ENCODE results near the gene RHPN2. TPM values are rescaled to one million over a fixed set of nuclear protein-coding genes. Genes with fewer than 3 reads are reported as not detected.
"Not testable (repeated sequence)": the region's sequence is repeated elsewhere in the genome, so short reads cannot be mapped to it uniquely, and the experiment has no call there.

Gene RHPN2
- total RNA-seq, 1 donor from 2014 or later = 3.0 TPM

- intact Hi-C loops (cut with DNase I) = no loop called here
- no peak for DNase-seq (ENCODE audit: missing footprints)
- ATAC-seq = no peak
Measured at GRCh38 chr19:33071887-33072286, 7.2 kb upstream of the RHPN2 start.

GRCh38 chr19:33067121-33067520 is 2.4 kb upstream of the RHPN2 start:
- intact Hi-C loops (cut with DNase I) = no loop called here
- ATAC-seq (no peak), DNase-seq (ENCODE audit: missing footprints) (no peak)

- DNase-seq (ENCODE audit: missing footprints) (no peak), ATAC-seq (no peak)
- intact Hi-C loops (cut with DNase I) = no loop called here
Measured at GRCh38 chr19:33066543-33066942, 1.9 kb upstream of the RHPN2 start.

- intact Hi-C loops (cut with DNase I) = no loop called here
- DNase-seq (ENCODE audit: missing footprints) (no peak), ATAC-seq (peak; percentile 12)
Measured at GRCh38 chr19:33064458-33064791, 263 bp downstream of the RHPN2 start.

GRCh38 chr19:33063753-33064457 is 783 bp downstream of the RHPN2 start:
- peak; percentile 17 for ATAC-seq
- intact Hi-C loops (cut with DNase I) = no loop called here
- no peak for DNase-seq (ENCODE audit: missing footprints)

- no peak for ATAC-seq
- intact Hi-C loops (cut with DNase I) = no loop called here
- no peak for DNase-seq (ENCODE audit: missing footprints)
Measured at GRCh38 chr19:33063356-33063752, 1.3 kb downstream of the RHPN2 start.

- intact Hi-C loops (cut with DNase I) = no loop called here
- ATAC-seq (no peak), DNase-seq (ENCODE audit: missing footprints) (no peak)
Measured at GRCh38 chr19:33062902-33063301, 1.8 kb downstream of the RHPN2 start.

GRCh38 chr19:33060586-33060985 is 4.1 kb downstream of the RHPN2 start:
- DNase-seq (ENCODE audit: missing footprints) = no peak
- intact Hi-C loops (cut with DNase I) = no loop called here
- no peak for ATAC-seq

GRCh38 chr19:33055718-33056117 is 9.0 kb downstream of the RHPN2 start:
- intact Hi-C loops (cut with DNase I) = no loop called here
- peak; percentile 90 for ATAC-seq
- no peak for DNase-seq (ENCODE audit: missing footprints)

GRCh38 chr19:33054623-33055022 is 10.1 kb downstream of the RHPN2 start:
- intact Hi-C loops (cut with DNase I) = no loop called here
- ATAC-seq (no peak), DNase-seq (ENCODE audit: missing footprints) (no peak)

- ATAC-seq = peak; percentile 46
- intact Hi-C loops (cut with DNase I) = no loop called here
- no peak for DNase-seq (ENCODE audit: missing footprints)
Measured at GRCh38 chr19:33052352-33052972, 12.2 kb downstream of the RHPN2 start.

GRCh38 chr19:33050110-33050509 is 14.6 kb downstream of the RHPN2 start:
- no peak for ATAC-seq

GRCh38 chr19:33048806-33049676 is 15.6 kb downstream of the RHPN2 start:
- intact Hi-C loops (cut with DNase I) = no loop called here
- no peak for DNase-seq (ENCODE audit: missing footprints)
- no peak for ATAC-seq

More at GRCh38 chr19:33050110-33050509, 14.6 kb downstream of the RHPN2 start:
- intact Hi-C loops (cut with DNase I) = no loop called here
- DNase-seq (ENCODE audit: missing footprints) = no peak

- ATAC-seq = peak; percentile 44
Measured at GRCh38 chr19:33047422-33047821, 17.3 kb downstream of the RHPN2 start.

GRCh38 chr19:33041828-33042160 is 22.9 kb downstream of the RHPN2 start:
- DNase-seq (ENCODE audit: missing footprints); intact Hi-C loops (cut with DNase I); ATAC-seq: not testable (repeated sequence)

More at GRCh38 chr19:33047422-33047821, 17.3 kb downstream of the RHPN2 start:
- intact Hi-C loops (cut with DNase I) = no loop called here
- no peak for DNase-seq (ENCODE audit: missing footprints)

- ATAC-seq (no peak), DNase-seq (ENCODE audit: missing footprints) (no peak)
- intact Hi-C loops (cut with DNase I) = no loop called here
Measured at GRCh38 chr19:33040994-33041827, 23.5 kb downstream of the RHPN2 start.

GRCh38 chr19:33039815-33040214 is 24.9 kb downstream of the RHPN2 start:
- ATAC-seq (no peak), DNase-seq (ENCODE audit: missing footprints) (no peak)
- intact Hi-C loops (cut with DNase I) = no loop called here

- intact Hi-C loops (cut with DNase I) = no loop called here
- ATAC-seq (peak; percentile 13), DNase-seq (ENCODE audit: missing footprints) (no peak)
Measured at GRCh38 chr19:33039108-33039599, 25.5 kb downstream of the RHPN2 start.

Measured in Right ventricle myocardium inferior (tissue), 1 donor.